Cardiac muscle cell (in vitro differentiated cells and primary cell): ENCODE measurements around the gene C20orf144. TPM values are rescaled to one million over a fixed set of nuclear protein-coding genes. Genes with fewer than 3 reads are reported as not detected.

Experiments used
- DNase-seq, 2 donors: peaks; one replicate each; pipeline versions ENCODE4 v3.0.0 to v3.0.0-alpha.2; 2010 to 2017; ENCODE audit warnings: low read depth in 1 of 2, low spot score in 1 of 2
- H3K27ac ChIP-seq: fragments of 200-600 bp; sonication (generic); 2 replicates; pipeline ENCODE4 v1.5.1; 2016
- H3K27me3 ChIP-seq: fragments of 200-600 bp; sonication (generic); 2 replicates; pipeline ENCODE4 v1.6.0; 2016; ENCODE audit warnings: control low read depth
- H3K36me3 ChIP-seq: fragments of 200-600 bp; sonication (generic); 2 replicates; pipeline ENCODE4 v1.5.1; 2016; ENCODE audit warnings: control low read depth
- H3K4me1 ChIP-seq: fragments of 200-600 bp; sonication (generic); 2 replicates; pipeline ENCODE4 v1.8.1; 2017; ENCODE audit warnings: low read depth, mild to moderate bottlenecking, mixed run types
- H3K4me3 ChIP-seq: fragments of 200-600 bp; sonication (generic); 2 replicates; pipeline ENCODE4 v1.5.1; 2016; ENCODE audit warnings: mild to moderate bottlenecking
- H3K9me3 ChIP-seq: fragments of 200-600 bp; sonication (generic); 2 replicates; pipeline ENCODE4 v1.5.1; 2017; ENCODE audit warnings: low read depth, mild to moderate bottlenecking, control low read depth
- polyA plus RNA-seq: library from polyadenylated mRNA; unstranded; fragments of >200 nt; fragmentation: Nextera tagmentation; extraction: Ambion mirVana; gene quantifications from 2 replicates; pipeline ENCODE4 v1.2.1, GENCODE V29; 2016
- total RNA-seq: library from RNA; depleted of rRNA; stranded (reverse); fragments of >200 nt; gene quantifications from 2 replicates; pipeline ENCODE4 v1.2.3, GENCODE V29; 2016
- TF ChIP-seq, protein P1 (sequence below): IDR thresholded peaks from 2 replicates; pipeline ENCODE4 v1.5.1; 2012; ENCODE audit warnings: low read depth, mild to moderate bottlenecking, low read length

C20orf144 gene
- total and polyA plus RNA-seq, 2 experiments from 2014 or later, result 0.21 to 1.4 TPM

DNA sequence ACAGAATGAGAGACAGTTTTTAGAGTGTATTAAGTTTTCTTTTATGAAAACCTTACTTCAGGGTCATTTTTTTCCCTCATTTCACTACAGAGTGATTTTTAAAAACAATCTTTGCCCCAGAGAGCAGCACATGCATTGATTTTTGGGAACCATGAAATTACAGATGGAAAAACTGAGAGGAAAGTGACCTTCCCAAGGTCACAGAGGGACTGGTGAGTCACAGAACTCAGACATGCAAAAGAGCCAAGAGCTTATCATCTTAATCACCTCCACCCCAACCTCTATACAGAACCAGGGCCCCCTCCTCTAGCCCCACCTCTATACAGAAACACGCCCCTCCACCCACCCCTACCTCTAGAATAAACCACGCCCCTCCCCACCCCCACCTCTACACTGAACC is 47.3 kb downstream of the C20orf144 start:
- no peak overlapping the region for H3K27ac ChIP-seq
- H3K27me3 ChIP-seq, result no peaks in the 10 kb centered on the region
- TF ChIP-seq, protein P1, sequence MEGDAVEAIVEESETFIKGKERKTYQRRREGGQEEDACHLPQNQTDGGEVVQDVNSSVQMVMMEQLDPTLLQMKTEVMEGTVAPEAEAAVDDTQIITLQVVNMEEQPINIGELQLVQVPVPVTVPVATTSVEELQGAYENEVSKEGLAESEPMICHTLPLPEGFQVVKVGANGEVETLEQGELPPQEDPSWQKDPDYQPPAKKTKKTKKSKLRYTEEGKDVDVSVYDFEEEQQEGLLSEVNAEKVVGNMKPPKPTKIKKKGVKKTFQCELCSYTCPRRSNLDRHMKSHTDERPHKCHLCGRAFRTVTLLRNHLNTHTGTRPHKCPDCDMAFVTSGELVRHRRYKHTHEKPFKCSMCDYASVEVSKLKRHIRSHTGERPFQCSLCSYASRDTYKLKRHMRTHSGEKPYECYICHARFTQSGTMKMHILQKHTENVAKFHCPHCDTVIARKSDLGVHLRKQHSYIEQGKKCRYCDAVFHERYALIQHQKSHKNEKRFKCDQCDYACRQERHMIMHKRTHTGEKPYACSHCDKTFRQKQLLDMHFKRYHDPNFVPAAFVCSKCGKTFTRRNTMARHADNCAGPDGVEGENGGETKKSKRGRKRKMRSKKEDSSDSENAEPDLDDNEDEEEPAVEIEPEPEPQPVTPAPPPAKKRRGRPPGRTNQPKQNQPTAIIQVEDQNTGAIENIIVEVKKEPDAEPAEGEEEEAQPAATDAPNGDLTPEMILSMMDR, result no peak

GRCh38 chr20:33709905-33710541 is 47.9 kb downstream of the C20orf144 start:
- H3K27ac ChIP-seq, result no peak overlapping the region
- H3K27me3 ChIP-seq, result no peaks in the 10 kb centered on the region
- H3K4me1 ChIP-seq, result no peaks in the 10 kb centered on the region
- H3K9me3 ChIP-seq, result no peaks in the 10 kb centered on the region
- no peaks in the 10 kb centered on the region for H3K36me3 ChIP-seq
- H3K4me3 ChIP-seq, result no peak overlapping the region
- DNase-seq, result no peak
- TF ChIP-seq, protein P1, result no peak

More for the DNA sequence above, 47.3 kb downstream of the C20orf144 start:
- Histone ChIP-seq H3K36me3 (no peaks in the 10 kb centered on the region), H3K4me3 (no peak overlapping the region), H3K9me3 (no peaks in the 10 kb centered on the region), H3K4me1 (no peaks in the 10 kb centered on the region)
- no peak for DNase-seq

- Histone ChIP-seq H3K27me3 (no peaks in the 10 kb centered on the region), H3K36me3 (no peaks in the 10 kb centered on the region), H3K27ac (no peak overlapping the region), H3K4me1 (no peaks in the 10 kb centered on the region), H3K9me3 (no peaks in the 10 kb centered on the region), H3K4me3 (no peak overlapping the region)
- DNase-seq, result no peak
- TF ChIP-seq, protein P1, result no peak
Measured at GRCh38 chr20:33710681-33711445, 48.7 kb downstream of the C20orf144 start.

DNA sequence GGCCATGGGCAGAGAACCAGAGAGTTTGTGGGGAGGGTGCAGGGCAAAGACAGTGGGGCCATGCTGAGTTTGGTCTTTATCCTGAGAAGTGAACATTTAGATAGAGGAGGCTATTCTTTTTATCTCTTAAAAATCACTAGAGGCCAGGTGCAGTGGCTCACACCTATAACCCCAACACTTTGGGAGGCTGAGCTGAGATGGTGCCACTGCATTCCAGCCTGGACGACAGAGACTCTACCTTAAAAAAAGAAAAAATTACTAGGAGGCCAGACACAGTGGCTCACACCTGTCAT is 49.3 kb downstream of the C20orf144 start:
- no peaks in the 10 kb centered on the region for H3K4me1 ChIP-seq
- no peaks in the 10 kb centered on the region for H3K36me3 ChIP-seq
- H3K9me3 ChIP-seq, result no peaks in the 10 kb centered on the region
- no peak overlapping the region for H3K27ac ChIP-seq
- no peak overlapping the region for H3K4me3 ChIP-seq
- TF ChIP-seq, protein P1, result no peak
- no peak for DNase-seq
- H3K27me3 ChIP-seq, result no peaks in the 10 kb centered on the region

Other genes starting within 250 kb of the C20orf144 start
- gene SNTA1, start 218.6 kb upstream of the C20orf144 start, total RNA-seq, result 408 and 409 TPM in 2 replicates
- 329 and 393 TPM in 2 replicates for gene SNTA1, start 218.6 kb upstream of the C20orf144 start, polyA plus RNA-seq
- 28.1 and 53.1 TPM in 2 replicates for gene CBFA2T2, start 172.2 kb upstream of the C20orf144 start, total RNA-seq
- gene CBFA2T2, start 172.2 kb upstream of the C20orf144 start, polyA plus RNA-seq, result 36.7 and 57.0 TPM in 2 replicates
- 1.1 and 1.5 TPM in 2 replicates for gene ACTL10, start 4.6 kb downstream of the C20orf144 start, total RNA-seq
- gene ACTL10, start 4.6 kb downstream of the C20orf144 start, polyA plus RNA-seq, result 1.3 and 2.2 TPM in 2 replicates
- gene NECAB3, start 12.1 kb downstream of the C20orf144 start, total RNA-seq, result 185 and 187 TPM in 2 replicates
- 93.1 and 98.5 TPM in 2 replicates for gene NECAB3, start 12.1 kb downstream of the C20orf144 start, polyA plus RNA-seq
- 21.2 and 34.6 TPM in 2 replicates for gene E2F1, start 24.1 kb downstream of the C20orf144 start, total RNA-seq
- gene E2F1, start 24.1 kb downstream of the C20orf144 start, polyA plus RNA-seq, result 26.7 and 61.4 TPM in 2 replicates
- 9.2 and 9.9 TPM in 2 replicates for gene PXMP4, start 58.0 kb downstream of the C20orf144 start, total RNA-seq
- 13.8 and 14.9 TPM in 2 replicates for gene PXMP4, start 58.0 kb downstream of the C20orf144 start, polyA plus RNA-seq
- 2.7 and 3.8 TPM in 2 replicates for gene ZNF341, start 69.7 kb downstream of the C20orf144 start, total RNA-seq
- 1.7 and 3.1 TPM in 2 replicates for gene ZNF341, start 69.7 kb downstream of the C20orf144 start, polyA plus RNA-seq
- gene CHMP4B, start 149.0 kb downstream of the C20orf144 start, total RNA-seq, result 106 and 110 TPM in 2 replicates
- gene CHMP4B, start 149.0 kb downstream of the C20orf144 start, polyA plus RNA-seq, result 4.6 and 6.8 TPM in 2 replicates